Lower leg skin (tissue), 3 donors: ENCODE measurements around the gene RADX.

Source experiments
- POLR2A ChIP-seq, 2 donors: fragments of 450-650 bp; IDR thresholded peaks; one replicate each; pipeline ENCODE4 v1.6.1; 2016 to 2017; ENCODE audit warnings: antibody characterized with exemption in 2 of 2, mild to moderate bottlenecking in 1 of 2, moderate library complexity in 1 of 2
- TF ChIP-seq, protein P1 (sequence below), 3 donors: fragments of 450-650 bp; IDR thresholded peaks; one replicate each; pipeline ENCODE4 v1.5.1; 2016; ENCODE audit warnings: antibody characterized with exemption in 3 of 3, mild to moderate bottlenecking in 3 of 3, moderate library complexity in 2 of 3

- TF ChIP-seq, protein P1, sequence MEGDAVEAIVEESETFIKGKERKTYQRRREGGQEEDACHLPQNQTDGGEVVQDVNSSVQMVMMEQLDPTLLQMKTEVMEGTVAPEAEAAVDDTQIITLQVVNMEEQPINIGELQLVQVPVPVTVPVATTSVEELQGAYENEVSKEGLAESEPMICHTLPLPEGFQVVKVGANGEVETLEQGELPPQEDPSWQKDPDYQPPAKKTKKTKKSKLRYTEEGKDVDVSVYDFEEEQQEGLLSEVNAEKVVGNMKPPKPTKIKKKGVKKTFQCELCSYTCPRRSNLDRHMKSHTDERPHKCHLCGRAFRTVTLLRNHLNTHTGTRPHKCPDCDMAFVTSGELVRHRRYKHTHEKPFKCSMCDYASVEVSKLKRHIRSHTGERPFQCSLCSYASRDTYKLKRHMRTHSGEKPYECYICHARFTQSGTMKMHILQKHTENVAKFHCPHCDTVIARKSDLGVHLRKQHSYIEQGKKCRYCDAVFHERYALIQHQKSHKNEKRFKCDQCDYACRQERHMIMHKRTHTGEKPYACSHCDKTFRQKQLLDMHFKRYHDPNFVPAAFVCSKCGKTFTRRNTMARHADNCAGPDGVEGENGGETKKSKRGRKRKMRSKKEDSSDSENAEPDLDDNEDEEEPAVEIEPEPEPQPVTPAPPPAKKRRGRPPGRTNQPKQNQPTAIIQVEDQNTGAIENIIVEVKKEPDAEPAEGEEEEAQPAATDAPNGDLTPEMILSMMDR (IDR thresholded peaks at IDR 0.05), result no peak
- no peak for TF ChIP-seq POLR2A (IDR thresholded peaks at IDR 0.05)
Observed at GRCh38 chrX:106612393-106612763, 600 bp downstream of the RADX start.
